NCI-H82 treated with DMSO at 0.1 percent for 48 hours (cell line): Measurements from ENCODE around the gene PALM3.
"Not testable (repeated sequence)": the region's sequence is repeated elsewhere in the genome, so short reads cannot be mapped to it uniquely, and the experiment has no call there.

Experiments used
- DNase-seq: peaks from one replicate; lab custom pipeline; 2025; ENCODE audit not compliant: unreplicated experiment; lab: John Stamatoyannopoulos, UW

The PALM3 gene

DNA sequence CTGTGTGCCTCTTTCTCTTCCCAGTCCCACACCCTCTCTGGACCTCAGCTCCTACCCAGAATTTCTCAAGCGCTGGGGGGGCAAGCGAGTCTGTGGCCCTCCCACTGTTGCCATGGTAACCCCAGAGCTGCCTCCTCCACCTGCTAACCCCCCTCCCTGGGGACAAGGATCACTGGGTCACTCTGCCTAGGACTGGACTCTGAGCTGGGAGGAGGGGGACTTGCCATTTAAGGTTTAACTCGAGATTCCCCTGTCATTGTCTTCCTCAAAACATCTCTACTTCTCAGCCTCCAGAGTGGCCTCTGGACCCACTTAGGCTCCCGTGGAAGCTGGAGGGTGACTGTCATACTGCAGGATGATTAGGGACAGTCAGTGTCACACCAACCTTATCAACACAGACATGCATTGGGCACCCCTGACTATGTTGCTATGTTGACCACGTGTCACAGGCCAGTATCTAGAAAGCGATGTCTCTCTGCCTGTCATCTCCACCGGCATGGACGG, 2.2 kb downstream of the PALM3 start:
- DNase-seq: no peak

DNA sequence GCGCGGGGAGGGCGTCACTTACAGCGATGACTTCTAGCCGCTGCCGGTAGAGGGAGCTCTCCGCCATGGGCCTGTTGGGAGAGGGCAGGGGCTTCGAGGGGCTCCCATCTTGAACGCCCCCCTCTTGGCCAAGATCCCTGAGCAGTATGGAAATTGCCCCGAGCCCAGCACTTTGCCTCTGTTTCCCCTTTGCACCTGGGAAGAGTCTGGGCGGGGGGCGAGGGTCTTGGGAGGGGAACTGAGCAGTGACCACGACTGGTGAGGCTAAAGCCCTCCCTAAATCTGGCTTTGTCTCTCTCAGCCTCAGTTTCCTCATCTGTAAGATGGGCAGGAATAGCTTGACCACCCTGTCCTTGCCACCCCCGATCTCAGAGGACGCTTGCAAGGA, 2.8 kb downstream of the PALM3 start:
- DNase-seq: no peak

DNA sequence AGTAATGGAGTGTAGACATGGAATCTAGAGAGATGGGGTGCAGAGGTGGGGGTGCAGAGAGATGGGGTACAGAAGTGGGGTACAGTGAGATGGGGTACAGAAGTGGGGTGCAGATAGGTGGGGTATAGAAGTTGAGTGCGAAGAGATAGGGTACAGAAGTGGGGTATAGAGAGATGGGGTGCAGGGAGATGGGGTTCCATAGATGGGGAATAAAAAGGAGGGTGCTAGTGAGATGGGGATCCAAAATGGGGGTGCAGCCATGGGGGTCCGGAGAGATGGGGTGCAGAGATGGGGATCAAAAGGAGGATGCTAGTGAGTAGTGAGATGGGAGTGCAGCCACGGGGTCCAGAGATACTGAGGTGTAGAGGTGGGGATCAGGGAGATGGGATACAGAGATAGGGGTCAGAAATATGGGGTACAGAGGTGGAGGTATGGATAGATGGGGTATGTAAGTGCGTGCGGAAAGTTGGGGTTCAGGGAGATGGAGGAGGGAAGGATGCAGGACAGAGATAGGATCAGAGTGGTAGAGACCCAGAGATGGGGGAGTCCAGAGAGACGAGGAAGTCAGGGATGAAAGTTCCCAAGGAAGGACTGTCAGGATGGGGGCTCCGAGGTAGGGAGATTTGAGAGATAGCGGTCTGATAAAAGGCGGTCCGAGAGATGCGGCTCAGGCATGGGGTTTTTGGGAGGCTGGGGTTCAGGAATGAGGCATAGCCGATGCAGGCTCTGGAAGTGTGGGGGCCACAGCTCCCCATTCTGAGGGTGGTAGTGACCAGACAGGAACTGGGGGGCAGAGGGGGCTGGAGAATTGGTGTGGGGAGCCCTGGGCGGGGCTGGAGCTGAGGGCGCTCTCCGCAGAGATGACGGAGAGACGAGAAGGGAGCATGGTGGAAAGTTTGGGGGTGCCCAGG, 3.4 kb downstream of the PALM3 start:
- DNase-seq: no peak

DNA sequence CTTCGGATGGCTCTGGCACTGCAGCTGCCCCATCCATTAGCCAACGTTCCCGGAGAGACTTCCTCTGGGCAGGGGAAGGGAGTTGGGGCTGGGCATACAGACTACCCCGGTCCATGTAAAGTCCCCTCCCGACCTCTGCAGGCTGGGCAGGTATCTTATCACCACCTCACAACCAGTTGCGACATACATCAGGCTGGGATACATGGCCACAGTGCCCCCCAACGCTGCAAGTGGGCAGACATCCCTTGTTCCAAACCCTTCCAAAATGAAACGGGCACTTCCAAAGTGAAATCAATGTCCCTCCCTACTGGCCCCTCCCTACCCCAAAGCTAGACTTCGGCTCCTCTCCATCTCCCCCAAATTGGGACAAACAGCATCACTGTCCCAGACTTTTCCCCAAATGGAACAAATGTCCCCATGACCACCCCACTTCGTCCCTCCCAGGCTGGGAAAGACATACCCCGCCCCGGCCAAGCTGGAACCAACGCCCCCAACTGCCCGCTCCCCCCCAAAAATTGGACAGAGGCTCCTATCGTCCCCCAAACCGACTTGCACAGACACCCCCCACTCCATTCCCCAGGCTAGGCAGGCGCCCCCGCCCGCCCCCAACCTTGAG, 5.0 kb downstream of the PALM3 start:
- no peak for DNase-seq

DNA sequence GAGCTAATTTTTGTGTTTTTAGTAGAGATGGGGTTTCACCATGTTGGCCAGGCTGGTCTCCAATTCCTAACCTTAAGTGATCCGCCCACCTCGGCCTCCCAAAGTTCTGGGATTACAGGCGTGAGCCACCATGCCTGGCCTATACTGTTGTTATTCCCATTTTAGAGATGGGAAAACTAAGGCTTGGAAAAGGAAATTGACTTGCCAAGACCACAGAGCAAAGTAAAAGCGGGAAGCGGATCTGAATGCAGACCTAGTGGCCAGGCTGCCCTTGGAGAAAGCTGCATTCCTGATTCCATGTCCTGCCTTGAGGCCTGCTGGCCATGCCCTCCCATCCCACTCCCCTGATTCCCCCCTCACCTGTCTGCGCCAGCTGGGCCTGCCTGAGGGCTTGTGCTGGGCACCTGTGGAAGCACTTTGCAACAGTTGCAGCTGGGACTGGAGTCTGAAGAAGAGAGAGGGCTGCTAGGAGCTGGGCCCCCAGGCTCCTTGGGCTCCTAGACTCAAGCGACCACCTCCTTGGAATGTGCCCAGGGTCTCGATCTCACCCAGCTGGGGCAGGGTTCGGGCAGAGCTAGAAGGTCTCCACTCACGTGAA, 5.7 kb downstream of the PALM3 start:
- DNase-seq: no peak

DNA sequence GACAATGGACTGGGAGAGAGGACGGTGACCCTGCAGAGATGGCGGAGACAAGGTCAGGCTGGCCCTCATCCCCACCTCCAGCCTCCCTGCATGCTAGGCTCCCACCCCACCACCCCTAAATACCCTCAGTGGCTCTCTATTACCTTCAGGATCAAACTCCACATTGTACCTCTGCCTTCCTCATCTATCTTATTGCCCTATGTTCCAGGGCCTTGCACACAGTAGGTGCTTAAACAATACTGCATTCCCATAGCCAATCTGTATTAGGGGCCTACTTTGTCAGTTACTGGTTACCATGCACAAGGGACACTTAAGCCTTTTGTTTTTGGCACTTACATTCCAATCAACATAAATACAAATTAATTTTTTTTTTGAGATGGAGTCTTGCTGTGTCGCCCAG, 6.5 kb downstream of the PALM3 start:
- DNase-seq: no peak

DNA sequence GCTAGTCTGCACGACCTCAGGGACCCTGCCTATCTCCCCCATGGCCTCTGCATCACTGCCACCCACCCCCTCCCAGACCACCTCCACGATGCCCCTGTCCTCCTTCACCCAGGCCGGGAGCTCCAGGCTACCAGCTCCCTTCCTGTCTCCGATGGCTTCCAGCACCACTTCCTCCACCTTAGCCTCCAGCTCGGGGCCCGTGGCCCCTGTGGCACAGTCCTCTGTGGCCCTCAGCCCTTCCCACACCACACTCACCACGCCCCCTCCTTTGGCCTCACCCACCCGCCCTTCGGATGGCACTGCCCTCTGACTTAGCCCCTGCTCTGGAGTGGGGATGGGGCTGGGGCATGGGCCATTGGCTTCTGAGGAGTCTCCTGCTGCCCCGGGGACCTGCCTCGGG, 7.2 kb downstream of the PALM3 start:
- DNase-seq: no peak

DNA sequence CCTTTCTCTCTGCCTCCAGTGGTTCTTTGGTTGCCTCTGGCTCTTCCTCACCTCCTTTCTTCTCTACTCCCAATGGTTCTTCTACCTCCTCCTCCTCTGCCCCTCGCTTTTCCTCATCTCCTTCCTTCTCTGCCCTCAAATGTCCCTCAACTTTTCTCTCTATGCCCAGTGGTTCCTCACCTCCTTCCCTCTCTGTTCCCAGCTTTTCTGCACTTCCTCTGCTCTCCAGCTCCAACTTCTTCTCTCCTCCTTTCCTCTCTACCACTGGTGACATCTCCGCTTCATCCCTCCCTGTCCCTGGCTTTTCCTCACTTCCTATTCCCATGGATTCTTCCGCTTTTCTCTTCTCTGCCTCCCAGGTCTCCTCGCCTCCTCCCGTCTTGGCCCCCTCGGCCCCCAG, 7.8 kb downstream of the PALM3 start:
- DNase-seq: no peak

DNA sequence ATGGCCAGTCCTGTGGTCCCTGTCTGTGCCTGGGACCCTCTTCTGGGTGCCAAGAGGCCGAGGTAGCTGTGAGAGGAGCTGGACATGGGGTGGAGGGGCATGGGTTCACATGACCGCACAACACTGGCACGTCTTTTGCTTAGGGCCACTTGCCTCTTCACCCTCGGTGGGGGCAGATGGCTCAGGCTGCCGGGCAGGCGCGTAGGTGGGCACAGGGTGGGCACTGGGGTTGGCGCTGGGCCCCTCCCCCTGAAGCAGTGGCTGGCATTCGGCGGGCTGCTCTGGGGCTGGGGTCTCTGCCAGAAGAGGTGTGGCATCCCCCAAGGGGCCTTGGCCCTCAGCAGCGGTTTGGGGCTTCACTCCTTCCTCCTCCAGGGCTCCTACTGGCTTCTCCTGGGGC, 8.4 kb downstream of the PALM3 start:
- no peak for DNase-seq

DNA sequence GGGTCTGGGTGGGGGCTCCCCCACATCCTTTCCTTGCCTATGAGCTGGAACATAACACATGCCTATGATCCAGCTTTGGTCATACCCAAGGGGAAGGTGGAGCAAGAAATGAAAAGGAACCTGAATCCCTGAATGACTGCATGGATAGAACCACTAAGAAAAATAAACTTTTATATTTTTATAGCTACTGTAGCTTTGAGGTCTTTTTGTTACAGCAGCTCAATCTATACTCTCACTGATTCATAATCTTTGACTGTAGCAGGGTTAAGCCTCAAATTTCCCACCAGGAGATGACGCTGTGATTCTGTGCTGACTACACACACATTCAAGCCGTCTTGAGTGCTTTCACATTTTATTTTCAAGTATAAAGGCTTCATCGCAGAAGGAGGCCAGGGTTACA, 8.8 kb downstream of the PALM3 start:
- DNase-seq: no peak

DNA sequence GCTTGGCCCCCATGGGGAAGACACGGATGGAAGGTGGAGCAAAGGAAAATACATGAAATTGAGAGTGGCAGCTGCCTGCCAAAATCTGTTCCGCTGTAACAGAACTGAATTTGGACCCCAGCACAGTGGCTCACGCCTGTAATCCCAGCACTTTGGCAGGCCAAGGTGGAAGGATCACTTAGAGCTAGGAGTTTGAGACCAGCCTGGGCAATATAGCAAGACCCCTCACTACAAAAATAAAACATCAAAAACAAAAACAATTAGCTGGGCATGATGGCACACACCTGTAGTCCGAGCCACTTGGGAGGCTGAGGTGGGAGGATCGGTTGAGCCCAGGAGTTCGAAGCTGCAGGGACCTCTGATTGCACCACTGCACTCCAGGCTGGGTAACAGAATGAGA, 9.4 kb downstream of the PALM3 start:
- no peak for DNase-seq

DNA sequence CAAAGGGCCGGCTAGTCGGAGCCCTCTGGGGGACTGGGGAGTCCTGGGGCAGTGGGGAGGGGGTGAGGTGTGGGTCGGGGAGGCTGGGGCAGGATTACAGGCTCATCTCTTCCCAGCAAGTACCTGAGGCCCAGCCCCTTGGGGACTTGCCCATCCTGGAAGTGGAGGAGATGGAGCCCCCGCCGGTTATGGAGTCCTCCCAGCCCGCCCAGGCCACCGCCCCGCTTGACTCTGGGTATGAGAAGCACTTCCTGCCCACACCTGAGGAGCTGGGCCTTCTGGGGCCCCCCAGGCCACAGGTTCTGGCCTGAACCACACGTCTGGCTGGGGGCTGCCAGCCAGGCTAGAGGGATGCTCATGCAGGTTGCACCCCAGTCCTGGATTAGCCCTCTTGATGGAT, 9.9 kb downstream of the PALM3 start:
- DNase-seq: no peak

DNA sequence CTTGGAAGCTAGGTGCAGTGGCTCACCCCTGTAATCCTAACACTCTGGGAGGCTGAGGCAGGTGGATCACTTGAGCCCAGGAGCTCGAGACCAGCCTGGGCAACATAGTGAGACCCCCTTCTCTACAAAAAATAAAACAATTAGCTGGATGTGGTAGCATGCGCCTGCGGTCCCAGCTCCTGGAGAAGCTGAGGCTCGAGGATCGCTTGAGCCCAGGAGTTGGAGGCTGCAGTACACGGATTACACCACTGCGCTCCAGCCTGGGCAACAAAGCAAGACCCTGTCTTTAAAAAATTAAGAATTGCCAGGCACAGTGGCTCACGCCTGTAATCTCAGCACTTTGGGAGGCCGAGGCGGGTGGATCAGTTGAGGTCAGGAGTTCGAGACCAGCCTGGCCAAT, 10.9 kb downstream of the PALM3 start:
- DNase-seq: not testable (repeated sequence)

DNA sequence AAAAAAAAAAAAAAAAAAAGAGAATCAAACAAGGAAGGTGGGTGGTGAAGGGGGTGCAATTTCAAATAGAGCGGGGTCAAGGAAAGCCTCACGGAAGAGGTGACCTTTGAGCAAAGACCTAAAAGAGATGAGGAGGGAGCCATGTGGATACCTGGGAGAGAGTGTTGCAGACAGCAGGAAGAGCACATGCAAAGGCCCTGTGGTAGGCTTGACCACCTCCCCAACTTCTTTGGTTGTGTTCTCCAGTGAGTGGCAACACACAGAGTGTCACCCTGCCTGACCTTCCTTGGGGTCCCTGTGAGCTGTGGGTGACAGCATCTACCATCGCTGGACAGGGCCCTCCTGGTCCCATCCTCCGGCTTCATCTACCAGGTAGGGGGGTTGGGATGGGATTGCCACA, 11.4 kb downstream of the PALM3 start:
- no peak for DNase-seq

DNA sequence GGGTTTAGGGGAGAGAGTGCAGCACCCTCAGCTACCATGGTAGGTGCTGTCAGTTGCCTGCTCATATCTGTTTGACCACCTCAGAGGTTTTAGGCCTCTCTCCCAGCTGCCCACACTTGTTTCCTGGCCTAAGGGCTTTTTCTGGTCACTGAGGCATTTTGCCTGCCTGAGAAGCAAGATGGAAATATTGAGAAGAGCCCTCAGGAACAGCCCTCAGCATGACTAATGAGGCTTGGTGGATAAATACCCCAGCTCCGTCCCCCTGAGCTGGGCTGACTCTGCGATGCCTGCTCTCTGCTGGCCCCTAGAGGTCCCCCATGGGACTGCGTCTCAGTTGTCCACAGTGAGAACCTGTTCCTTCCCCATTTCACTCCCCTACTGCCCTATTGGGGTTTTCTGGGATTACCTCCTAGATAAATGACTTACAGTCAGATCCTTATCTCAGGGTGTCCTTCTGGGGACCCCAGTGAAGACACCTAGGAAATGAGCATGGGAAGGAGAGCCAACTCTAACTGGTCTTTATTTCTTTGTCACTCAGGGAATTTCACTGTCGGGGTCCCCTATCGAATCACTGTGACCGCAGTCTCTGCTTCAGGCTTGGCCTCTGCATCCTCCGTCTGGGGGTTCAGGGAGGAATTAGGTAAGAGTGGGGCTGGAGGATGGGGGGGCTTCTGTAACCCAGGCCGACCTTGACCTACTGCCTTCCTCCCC, 13.3 kb downstream of the PALM3 start:
- DNase-seq: no peak

DNA sequence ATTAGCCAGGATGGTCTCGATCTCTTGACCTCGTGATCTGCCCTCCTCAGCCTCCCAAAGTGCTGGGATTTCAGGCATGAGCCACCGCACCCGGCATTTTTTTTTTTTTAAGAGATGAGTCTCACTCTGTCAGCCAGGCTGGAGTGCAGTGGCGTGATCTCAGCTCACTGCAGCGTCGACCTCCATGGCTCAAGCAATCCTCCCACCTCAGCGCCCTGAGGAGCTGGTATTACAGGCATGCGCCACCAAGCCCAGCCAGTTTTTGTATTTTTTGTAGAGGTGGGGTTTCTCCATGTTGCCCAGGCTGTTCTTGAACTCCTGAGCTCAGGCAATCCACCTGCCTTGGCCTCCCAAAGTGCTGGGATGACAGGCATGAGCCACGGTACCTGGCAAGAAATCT, 14.0 kb downstream of the PALM3 start:
- DNase-seq: not testable (repeated sequence)

DNA sequence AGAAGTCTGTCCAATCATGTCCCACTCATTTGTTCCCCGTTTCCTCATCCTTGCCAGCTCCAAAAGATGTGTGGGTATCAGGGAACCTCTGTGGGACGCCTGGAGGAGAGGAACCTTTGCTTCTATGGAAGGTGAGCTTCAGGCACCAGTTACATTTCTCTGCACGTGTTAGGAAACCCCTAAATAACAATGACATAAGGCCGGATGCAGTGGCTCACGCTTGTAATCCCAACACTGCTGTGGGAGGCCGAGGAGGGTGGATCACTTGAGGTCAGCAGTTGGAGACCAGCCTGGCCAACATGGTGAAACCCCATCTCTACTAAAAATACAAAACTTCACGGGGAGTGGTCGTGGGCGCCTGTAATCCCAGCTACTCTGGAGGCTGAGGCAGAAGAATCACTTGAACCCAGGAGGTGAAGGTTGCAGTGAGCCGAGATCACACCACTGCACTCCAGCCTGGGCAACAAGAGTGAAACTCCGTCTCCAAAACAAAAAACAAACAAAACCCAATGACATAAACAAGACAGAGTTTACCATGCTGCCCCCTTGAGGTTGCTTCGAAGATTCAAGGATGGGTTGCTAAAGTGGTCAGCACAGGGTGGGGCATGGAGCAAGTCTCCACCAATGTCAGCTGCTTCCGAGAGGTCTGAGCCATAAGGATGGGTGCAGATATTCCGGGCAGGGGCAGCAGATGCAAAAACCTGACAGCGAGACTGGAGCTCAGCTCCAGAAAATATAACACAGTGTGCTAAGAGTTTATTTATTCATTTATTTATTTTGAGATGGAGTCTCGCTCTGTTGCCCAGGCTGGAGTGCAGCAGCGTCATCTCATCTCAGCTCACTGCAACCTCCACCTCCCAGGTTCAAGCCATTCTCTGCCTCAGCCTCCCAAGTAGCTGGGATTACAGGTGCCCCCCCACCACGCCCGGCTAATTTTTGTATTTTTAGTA, 18.9 kb downstream of the PALM3 start:
- peak; percentile 46 for DNase-seq

DNA sequence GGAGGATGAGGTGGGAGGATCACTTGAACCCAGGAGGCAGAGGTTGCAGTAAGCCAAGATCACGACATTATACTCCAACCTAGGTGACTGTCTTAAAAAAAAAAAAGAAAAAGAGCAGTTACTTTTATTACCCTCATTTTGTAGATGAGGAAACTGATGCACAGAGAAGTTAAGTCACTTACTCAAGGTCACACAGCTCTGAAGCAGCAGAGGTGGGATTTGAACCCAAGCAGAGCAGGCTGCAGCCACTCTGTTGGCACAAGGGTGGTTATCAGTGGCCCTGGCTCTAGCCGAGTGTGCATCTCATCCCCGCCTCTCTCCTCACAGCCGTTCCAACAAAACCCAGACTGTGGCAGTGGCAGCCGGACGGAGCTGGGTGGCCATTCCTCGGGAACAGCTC, 22.7 kb downstream of the PALM3 start:
- DNase-seq: no peak

DNA sequence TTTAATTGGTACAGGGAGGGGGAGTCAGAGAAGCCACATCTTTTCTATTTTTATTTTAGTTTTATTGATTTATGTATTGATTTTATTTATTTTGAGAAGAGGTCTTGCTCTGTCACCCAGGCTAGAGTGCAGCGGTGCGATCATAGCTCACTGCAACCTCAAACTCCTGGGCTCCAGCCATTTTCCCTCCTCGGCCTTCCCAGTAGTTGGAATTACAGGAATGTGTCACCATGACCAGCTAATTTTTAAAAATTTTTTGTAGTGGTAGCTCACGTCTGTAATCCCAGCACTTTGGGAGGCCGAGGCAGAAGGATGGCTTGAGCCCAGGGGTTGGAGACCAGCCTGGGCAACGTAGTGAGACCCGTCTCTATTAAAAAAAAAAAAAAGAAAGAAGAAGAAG, 26.2 kb downstream of the PALM3 start:
- DNase-seq: no peak

DNA sequence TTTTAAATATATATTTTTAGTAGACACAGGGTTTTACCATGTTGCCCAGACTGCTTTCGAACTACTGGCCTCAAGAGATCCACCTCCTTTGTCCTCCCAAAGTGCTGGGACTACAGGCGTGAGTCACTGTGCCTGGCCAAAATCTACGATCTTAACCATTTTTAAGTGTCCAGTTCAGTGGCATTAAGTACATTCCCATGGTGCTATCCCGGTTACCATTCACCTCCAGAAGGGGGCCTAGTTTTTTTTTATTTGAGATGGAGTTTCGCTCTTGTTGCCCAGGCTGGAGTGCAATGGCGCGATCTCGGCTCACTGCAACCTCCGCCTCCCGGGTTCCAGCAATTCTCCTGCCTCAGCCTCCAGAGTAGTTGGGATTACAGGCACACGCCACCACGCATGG, 26.7 kb downstream of the PALM3 start:
- not testable (repeated sequence) for DNase-seq
